ENCODE results near the gene FREM2.

Gene FREM2

DNA sequence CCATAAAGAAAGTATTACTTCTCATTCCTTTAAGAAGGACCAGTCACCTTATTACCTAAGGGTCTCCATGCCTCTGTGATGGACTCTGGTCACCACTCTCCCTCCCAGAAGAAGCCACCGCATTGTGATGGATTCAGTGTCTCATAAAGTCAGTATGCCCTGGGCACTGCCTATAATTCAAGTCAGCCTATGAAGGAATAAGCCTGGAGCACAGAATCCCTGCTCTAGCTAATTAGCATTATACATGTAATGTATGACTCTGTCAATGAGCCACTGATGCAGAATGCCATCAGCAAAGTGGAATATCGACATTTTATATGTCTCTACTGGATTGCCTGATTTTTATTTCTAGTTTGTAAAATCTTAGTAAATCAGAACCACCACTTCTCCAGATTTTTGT is 14.9 kb upstream of the FREM2 start:
- H3K36me3 ChIP-seq, result no peaks in the 10 kb centered on the region
- H3K27ac ChIP-seq, result no peak overlapping the region
- peaks cover 0 to 3% of the 10 kb centered on the region in 2 donors for H3K27me3 ChIP-seq
- TF ChIP-seq, protein P1, sequence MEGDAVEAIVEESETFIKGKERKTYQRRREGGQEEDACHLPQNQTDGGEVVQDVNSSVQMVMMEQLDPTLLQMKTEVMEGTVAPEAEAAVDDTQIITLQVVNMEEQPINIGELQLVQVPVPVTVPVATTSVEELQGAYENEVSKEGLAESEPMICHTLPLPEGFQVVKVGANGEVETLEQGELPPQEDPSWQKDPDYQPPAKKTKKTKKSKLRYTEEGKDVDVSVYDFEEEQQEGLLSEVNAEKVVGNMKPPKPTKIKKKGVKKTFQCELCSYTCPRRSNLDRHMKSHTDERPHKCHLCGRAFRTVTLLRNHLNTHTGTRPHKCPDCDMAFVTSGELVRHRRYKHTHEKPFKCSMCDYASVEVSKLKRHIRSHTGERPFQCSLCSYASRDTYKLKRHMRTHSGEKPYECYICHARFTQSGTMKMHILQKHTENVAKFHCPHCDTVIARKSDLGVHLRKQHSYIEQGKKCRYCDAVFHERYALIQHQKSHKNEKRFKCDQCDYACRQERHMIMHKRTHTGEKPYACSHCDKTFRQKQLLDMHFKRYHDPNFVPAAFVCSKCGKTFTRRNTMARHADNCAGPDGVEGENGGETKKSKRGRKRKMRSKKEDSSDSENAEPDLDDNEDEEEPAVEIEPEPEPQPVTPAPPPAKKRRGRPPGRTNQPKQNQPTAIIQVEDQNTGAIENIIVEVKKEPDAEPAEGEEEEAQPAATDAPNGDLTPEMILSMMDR (IDR thresholded peaks at IDR 0.05), result no peak
- DNase-seq, result no peak
- no peak overlapping the region for H3K4me3 ChIP-seq
- no peaks in the 10 kb centered on the region for H3K4me1 ChIP-seq
- H3K9me3 ChIP-seq, result no peaks in the 10 kb centered on the region
- intact Hi-C loops (cut with DNase I; ENCODE audit: low total_unique reads), result no loop called here

DNA sequence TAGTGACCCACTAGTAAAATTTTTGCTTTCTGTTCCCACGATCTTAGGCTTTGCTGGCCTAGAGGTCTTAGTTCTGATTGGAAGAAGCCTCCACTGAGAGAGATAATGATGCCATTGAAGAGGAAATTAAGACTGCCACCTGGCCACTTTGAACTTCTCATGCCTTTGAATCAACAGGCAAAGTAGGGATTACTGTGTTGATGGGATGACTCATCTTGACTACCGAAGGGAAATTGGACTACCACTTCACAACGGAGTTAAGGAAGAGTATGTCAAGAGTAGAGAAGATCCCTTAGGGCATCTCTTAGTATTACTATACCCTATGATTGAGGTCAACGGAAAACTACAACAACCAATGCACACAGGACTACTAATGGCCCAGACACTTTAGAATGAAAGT is 12.7 kb upstream of the FREM2 start:
- no peak overlapping the region for H3K27ac ChIP-seq
- H3K4me1 ChIP-seq, result no peaks in the 10 kb centered on the region
- TF ChIP-seq, protein P1 (IDR thresholded peaks at IDR 0.05), result no peak
- intact Hi-C loops (cut with DNase I; ENCODE audit: low total_unique reads), result no loop called here
- no peaks in the 10 kb centered on the region for H3K36me3 ChIP-seq
- no peaks in the 10 kb centered on the region for H3K9me3 ChIP-seq
- DNase-seq, result no peak
- no peaks in the 10 kb centered on the region for H3K27me3 ChIP-seq
- no peak overlapping the region for H3K4me3 ChIP-seq

DNA sequence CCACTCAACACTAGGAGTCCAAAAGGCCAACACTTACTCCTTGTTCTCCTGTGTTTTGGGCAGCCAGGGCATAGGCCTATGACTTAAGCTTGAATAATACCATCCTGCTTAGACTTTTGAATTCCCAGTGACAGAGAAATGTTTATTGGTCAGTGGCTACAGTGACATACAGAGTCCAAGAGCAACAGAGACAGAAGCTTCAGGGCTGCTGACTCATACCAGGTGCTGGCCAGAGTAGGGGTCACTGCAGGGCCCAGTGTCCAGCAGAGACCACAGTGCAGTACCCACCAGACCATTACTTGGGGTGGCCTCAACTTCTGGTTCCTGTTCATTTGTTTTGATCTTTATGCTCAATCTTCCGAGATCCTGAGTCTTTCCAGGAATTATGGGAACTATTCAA is 6.0 kb upstream of the FREM2 start:
- no peak for DNase-seq
- no peaks in the 10 kb centered on the region for H3K36me3 ChIP-seq
- H3K9me3 ChIP-seq, result no peaks in the 10 kb centered on the region
- intact Hi-C loops (cut with DNase I; ENCODE audit: low total_unique reads), result no loop called here
- H3K4me1 ChIP-seq, result no peaks in the 10 kb centered on the region
- no peak overlapping the region for H3K27ac ChIP-seq
- H3K4me3 ChIP-seq, result no peak overlapping the region
- H3K27me3 ChIP-seq, result peaks cover 0 to 14% of the 10 kb centered on the region in 2 donors
- TF ChIP-seq, protein P1 (IDR thresholded peaks at IDR 0.05), result no peak

DNA sequence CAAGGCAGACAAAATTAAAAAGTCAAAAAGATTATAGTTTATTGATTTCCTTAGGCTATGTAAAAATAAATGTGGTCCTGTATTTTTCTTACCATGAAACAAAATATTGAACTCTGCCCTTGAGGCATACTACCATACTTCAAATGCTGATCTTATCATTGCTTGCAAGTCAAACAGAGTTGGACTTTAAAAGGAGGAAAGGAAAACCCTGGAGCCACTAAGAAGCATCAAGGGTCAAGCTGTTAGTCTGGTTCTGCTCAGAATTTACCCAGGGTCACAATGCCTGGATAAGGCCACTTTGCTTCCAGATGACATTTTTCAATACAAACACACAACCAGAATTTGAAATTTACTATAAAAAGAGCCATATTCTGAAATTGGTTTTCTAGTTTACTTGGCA is 2.2 kb upstream of the FREM2 start:
- Histone ChIP-seq H3K4me1 (peaks cover 0 to 22% (median 16%) of the 10 kb centered on the region in 4 donors), H3K27me3 (peaks cover 0 to 45% of the 10 kb centered on the region in 2 donors), H3K9me3 (no peaks in the 10 kb centered on the region), H3K36me3 (no peaks in the 10 kb centered on the region), H3K4me3 (no peak overlapping the region), H3K27ac (no peak overlapping the region)
- no peak for DNase-seq
- TF ChIP-seq, protein P1 (IDR thresholded peaks at IDR 0.05), result no peak
- intact Hi-C loops (cut with DNase I; ENCODE audit: low total_unique reads), result no loop called here

DNA sequence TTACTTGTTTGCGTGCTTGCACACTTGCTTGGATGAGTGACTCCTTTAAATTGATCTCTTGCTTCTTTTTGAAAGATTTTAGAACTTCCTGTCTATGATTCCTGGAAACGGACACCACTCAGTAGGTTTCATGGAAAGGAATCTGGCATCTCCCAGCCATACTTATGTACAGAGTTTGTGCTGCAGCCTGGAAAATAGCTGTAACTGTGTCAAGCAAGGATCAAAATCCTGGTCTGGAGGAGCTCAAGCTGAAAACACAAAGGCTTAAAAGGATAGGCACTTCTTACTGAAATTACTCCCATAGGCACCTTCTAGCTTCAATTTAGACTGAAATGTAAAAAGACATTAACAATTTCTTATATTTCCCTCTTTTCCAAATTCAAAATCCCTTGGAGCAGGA is 1.4 kb upstream of the FREM2 start:
- H3K27me3 ChIP-seq, result peaks cover 0 to 45% of the 10 kb centered on the region in 2 donors
- H3K27ac ChIP-seq, result no peak overlapping the region
- H3K4me3 ChIP-seq, result no peak overlapping the region
- intact Hi-C loops (cut with DNase I; ENCODE audit: low total_unique reads), result no loop called here
- TF ChIP-seq, protein P1 (IDR thresholded peaks at IDR 0.05), result no peak
- H3K9me3 ChIP-seq, result no peaks in the 10 kb centered on the region
- H3K4me1 ChIP-seq, result peaks cover 0 to 22% (median 16%) of the 10 kb centered on the region in 4 donors
- no peak for DNase-seq
- no peaks in the 10 kb centered on the region for H3K36me3 ChIP-seq

DNA sequence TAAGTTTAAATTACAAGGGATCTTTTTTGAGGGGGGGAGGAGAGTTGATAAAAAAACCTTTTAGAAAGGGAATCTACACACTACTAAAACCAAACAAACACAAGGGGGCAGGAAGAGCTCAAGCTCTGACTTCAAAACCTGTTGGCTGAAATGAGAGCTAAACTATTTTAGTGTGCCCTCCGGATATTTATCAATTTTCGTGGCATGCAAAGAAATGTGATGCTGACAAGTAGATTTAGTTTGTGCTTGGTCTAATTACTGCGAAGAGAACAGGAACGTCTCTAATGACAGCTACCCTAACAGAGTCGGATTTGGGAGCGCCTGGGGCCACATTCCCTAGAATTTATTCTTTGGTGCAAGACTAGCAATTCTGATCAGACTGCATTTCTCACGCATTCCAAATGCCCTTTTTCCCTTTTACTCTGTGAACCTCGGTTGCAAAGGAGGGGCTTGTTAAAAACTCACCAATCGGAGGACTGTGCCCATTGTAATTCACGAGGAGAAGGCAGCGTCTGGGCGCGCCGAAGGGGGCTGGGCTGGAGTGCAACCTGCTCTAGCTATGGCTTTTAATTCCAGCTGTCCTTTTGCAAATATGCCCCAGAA is 802 bp upstream of the FREM2 start:
- H3K36me3 ChIP-seq, result no peaks in the 10 kb centered on the region
- H3K4me3 ChIP-seq, result peak overlapping the region; percentile 30 to 51
- H3K27me3 ChIP-seq, result peaks cover 0 to 45% of the 10 kb centered on the region in 2 donors
- intact Hi-C loops (cut with DNase I; ENCODE audit: low total_unique reads), result no loop called here
- DNase-seq, result no peak
- no peak overlapping the region for H3K27ac ChIP-seq
- no peaks in the 10 kb centered on the region for H3K9me3 ChIP-seq
- peaks cover 0 to 22% (median 16%) of the 10 kb centered on the region in 4 donors for H3K4me1 ChIP-seq
- TF ChIP-seq, protein P1 (IDR thresholded peaks at IDR 0.05), result no peak

Measured in tibial artery (tissue), 4 donors.